ENCODE results near the gene PCSK2. TPM values are rescaled to one million over a fixed set of nuclear protein-coding genes. Genes with fewer than 3 reads are reported as not detected.

The PCSK2 gene
- total and polyA plus RNA-seq, 5 experiments from 2014 or later = not detected

- no peak overlapping the region for H3K27ac Mint-ChIP-seq
- no peak for ATAC-seq
- POLR2A ChIA-PET = no interaction called here
- no peaks in the 10 kb centered on the region for H3K4me1 Mint-ChIP-seq
- H3K9me3 Mint-ChIP-seq = peaks cover 0 to 16% (median 3%) of the 10 kb centered on the region in 9 donors
- peaks cover 3 to 29% (median 18%) of the 10 kb centered on the region in 5 donors for H3K27me3 Mint-ChIP-seq
- peaks cover 0 to 4% (median 2%) of the 10 kb centered on the region in 3 donors for H3K36me3 Mint-ChIP-seq
- H3K4me3 Mint-ChIP-seq = no peak overlapping the region
- DNase-seq = no peak
These were observed 218.7 kb downstream of the PCSK2 start for GRCh38 chr20:17445543-17445942.

GRCh38 chr20:17446171-17446570, 219.3 kb downstream of the PCSK2 start:
- Mint-ChIP-seq H3K4me3 (no peak overlapping the region), H3K27me3 (peaks cover 3 to 32% (median 15%) of the 10 kb centered on the region in 5 donors), H3K4me1 (no peaks in the 10 kb centered on the region), H3K9me3 (peaks cover 0 to 13% (median 3%) of the 10 kb centered on the region in 9 donors), H3K36me3 (peaks cover 0 to 4% (median 2%) of the 10 kb centered on the region in 3 donors), H3K27ac (peak overlapping the region in 1 of 10 donors; percentile 4)
- ATAC-seq = no peak
- DNase-seq = no peak
- POLR2A ChIA-PET = no interaction called here

DNA sequence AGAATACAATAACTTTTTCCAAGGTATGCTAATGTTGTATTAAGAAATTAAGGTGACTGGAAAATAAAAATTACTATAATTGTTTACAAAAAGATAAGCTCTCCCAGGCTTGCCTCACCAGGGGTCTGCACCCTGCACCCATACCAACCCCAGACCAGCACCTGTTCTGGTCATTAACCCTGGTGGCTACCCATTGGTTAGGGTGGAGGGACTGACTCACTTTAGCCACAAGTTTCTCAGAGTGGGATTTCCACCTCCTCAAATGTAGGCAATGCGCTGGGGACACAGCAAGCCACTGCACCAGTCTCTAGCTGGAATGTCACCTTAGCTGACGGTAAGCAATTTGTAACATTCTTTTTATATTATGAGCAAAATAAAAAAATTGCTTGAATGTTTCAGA, 221.2 kb downstream of the PCSK2 start:
- peaks cover 9 to 36% (median 20%) of the 10 kb centered on the region in 5 donors for H3K27me3 Mint-ChIP-seq
- POLR2A ChIA-PET = no interaction called here
- no peak overlapping the region for H3K27ac Mint-ChIP-seq
- no peaks in the 10 kb centered on the region for H3K4me1 Mint-ChIP-seq
- no peaks in the 10 kb centered on the region for H3K36me3 Mint-ChIP-seq
- DNase-seq = no peak
- peaks cover 0 to under 1% (median 0%) of the 10 kb centered on the region in 9 donors for H3K9me3 Mint-ChIP-seq
- no peak overlapping the region for H3K4me3 Mint-ChIP-seq
- no peak for ATAC-seq

DNA sequence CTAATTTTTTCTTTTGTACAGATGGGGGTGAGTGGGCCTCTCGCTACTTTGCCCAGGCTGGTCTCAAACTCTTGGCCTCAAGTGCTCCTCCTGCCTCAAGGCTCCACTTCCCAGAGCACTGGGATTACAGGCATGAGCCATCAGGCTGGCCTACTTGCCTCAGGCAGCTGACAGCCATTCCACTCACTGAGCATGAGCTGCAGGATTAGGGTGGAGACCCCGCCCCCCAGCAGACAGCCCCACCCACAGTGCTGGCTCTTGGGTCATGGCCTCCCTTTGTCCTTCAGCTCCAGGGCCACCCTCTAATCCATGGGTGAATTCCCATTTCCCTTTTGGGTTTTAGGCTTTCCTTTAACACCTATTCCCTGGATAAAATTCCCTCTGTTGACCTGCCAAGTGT, 222.2 kb downstream of the PCSK2 start:
- Mint-ChIP-seq H3K36me3 (no peaks in the 10 kb centered on the region), H3K27me3 (peaks cover 13 to 37% (median 22%) of the 10 kb centered on the region in 5 donors), H3K27ac (no peak overlapping the region), H3K4me1 (no peaks in the 10 kb centered on the region), H3K4me3 (no peak overlapping the region), H3K9me3 (no peaks in the 10 kb centered on the region)
- ATAC-seq (no peak), DNase-seq (no peak)
- POLR2A ChIA-PET = no interaction called here

DNA sequence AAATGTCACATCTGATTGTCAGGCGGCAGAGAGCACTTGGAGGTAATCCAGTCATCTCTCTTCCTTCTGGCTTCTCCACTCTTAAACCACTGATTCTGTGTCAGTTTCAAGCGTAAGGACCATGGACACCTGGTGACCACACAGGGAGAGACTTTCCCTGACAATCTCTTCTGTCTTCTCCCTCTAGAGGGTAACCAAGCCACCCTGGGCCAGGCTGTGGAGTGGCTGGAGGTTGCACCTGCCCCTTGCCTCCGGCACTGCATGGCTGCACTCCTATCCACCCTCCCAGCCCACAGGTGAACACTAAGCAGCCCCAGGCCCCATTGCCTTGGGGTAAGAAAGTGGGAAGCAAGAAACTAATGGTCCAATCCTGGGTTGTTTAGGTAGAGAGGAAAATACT, 225.6 kb downstream of the PCSK2 start:
- Mint-ChIP-seq H3K4me1 (no peaks in the 10 kb centered on the region), H3K27me3 (peaks cover 17 to 52% (median 30%) of the 10 kb centered on the region in 5 donors), H3K4me3 (no peak overlapping the region), H3K36me3 (no peaks in the 10 kb centered on the region), H3K27ac (no peak overlapping the region), H3K9me3 (peaks cover 0 to 2% (median 0%) of the 10 kb centered on the region in 9 donors)
- no peak for DNase-seq
- no peak for ATAC-seq
- POLR2A ChIA-PET = no interaction called here

DNA sequence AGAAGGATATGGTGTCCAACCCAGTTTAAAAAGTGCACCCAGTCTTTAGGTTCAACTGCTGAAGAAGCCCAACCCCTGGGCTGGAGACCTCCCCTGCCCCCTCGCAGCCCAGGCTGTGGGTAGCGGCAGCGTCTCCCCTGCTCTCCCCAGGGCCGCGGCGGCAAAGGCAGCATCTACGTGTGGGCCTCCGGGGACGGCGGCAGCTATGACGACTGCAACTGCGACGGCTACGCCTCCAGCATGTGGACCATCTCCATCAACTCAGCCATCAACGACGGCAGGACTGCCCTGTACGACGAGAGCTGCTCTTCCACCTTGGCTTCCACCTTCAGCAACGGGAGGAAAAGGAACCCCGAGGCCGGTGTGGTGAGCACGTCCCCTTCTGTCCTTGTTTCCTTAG, 226.8 kb downstream of the PCSK2 start:
- no peak for DNase-seq
- no peak overlapping the region for H3K27ac Mint-ChIP-seq
- H3K4me1 Mint-ChIP-seq = no peaks in the 10 kb centered on the region
- POLR2A ChIA-PET = no interaction called here
- no peak for ATAC-seq
- H3K9me3 Mint-ChIP-seq = peaks cover 0 to 2% (median 0%) of the 10 kb centered on the region in 9 donors
- no peak overlapping the region for H3K4me3 Mint-ChIP-seq
- no peaks in the 10 kb centered on the region for H3K36me3 Mint-ChIP-seq
- H3K27me3 Mint-ChIP-seq = peaks cover 17 to 62% (median 32%) of the 10 kb centered on the region in 5 donors

GRCh38 chr20:17456279-17456678, 229.4 kb downstream of the PCSK2 start:
- DNase-seq = no peak
- Mint-ChIP-seq H3K4me1 (no peaks in the 10 kb centered on the region), H3K4me3 (no peak overlapping the region), H3K27me3 (peaks cover 16 to 57% (median 30%) of the 10 kb centered on the region in 5 donors), H3K9me3 (peaks cover 0 to 10% (median 0%) of the 10 kb centered on the region in 9 donors), H3K36me3 (no peaks in the 10 kb centered on the region), H3K27ac (no peak overlapping the region)
- ATAC-seq = no peak
- POLR2A ChIA-PET = no interaction called here

DNA sequence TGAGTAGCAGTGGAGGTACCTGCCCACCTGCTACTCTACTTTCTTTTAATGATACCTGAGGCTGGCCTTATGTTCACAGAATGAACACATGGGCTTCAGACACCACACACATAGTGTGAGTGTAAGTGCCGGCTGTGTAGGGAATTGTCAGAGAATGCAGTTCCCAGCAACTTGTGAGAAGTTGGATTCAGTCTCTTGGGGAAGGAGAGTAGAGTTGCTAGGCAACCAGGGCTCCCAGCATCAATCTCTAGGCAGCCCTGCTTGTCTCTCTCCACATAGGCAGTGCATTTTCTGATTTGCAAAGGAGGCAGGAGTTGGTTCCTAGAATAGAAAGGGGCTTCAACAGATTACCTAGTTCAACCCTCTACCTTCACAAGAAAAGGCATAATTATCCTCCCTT, 230.2 kb downstream of the PCSK2 start:
- Mint-ChIP-seq H3K4me3 (no peak overlapping the region), H3K27me3 (peaks cover 13 to 50% (median 26%) of the 10 kb centered on the region in 5 donors), H3K27ac (no peak overlapping the region), H3K36me3 (no peaks in the 10 kb centered on the region), H3K4me1 (no peaks in the 10 kb centered on the region), H3K9me3 (peaks cover 0 to 10% (median 0%) of the 10 kb centered on the region in 9 donors)
- POLR2A ChIA-PET = no interaction called here
- ATAC-seq = no peak
- no peak for DNase-seq

DNA sequence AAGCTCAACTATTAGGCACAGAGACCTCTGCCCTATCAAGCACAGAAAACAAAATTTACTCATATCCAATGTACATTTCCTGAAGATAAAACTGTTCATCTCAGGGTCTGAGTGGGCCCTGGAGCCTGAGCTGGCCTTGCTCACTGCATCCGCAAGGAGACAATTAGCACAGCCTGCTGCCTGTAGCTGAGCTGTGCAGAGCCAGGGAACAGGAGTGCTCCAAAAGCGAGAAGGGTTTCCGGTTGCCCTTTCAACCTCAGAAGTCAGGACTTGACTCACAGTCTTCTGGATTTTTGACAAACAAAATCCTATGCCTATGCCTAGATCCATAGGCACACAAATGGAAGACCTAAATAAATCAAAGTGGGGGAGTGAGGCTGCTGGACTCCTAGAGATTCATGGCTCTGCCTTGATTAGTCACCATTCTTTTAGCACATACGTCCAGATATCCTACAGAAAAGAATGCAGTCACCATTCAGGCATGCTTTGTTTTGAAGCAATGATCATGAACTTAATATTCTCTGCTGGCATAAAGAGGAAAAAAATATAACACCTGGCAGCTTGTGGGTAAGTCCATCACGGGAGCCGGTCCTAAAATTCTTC, 230.8 kb downstream of the PCSK2 start:
- DNase-seq = no peak
- POLR2A ChIA-PET = no interaction called here
- peaks cover 0 to 10% (median 0%) of the 10 kb centered on the region in 9 donors for H3K9me3 Mint-ChIP-seq
- H3K36me3 Mint-ChIP-seq = no peaks in the 10 kb centered on the region
- H3K27me3 Mint-ChIP-seq = peaks cover 10 to 43% (median 23%) of the 10 kb centered on the region in 5 donors
- H3K4me3 Mint-ChIP-seq = no peak overlapping the region
- H3K4me1 Mint-ChIP-seq = no peaks in the 10 kb centered on the region
- ATAC-seq = no peak
- H3K27ac Mint-ChIP-seq = no peak overlapping the region

DNA sequence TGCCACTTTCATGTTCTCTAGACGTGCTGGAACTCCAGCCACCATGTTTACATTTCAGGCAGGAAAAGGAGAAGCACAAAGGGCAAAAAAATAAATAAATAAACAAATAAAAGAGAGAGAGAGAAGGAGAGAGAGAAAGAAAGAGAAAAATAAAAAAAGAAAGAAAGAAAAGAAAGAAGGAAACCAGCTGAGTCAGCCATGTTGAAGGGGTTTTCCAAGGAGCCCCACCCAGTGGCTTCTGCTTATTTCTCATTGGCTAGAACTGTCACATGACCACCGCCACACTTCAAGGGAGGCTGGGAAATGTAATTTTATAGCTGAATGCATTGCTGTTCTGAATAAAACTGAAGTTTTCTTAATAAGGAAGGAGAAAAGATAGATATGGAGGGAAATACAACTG, 233.3 kb downstream of the PCSK2 start:
- POLR2A ChIA-PET = no interaction called here
- Mint-ChIP-seq H3K27ac (no peak overlapping the region), H3K4me1 (no peaks in the 10 kb centered on the region), H3K36me3 (no peaks in the 10 kb centered on the region), H3K27me3 (peaks cover 2 to 25% (median 13%) of the 10 kb centered on the region in 5 donors), H3K4me3 (no peak overlapping the region), H3K9me3 (peaks cover 0 to 10% (median 0%) of the 10 kb centered on the region in 9 donors)
- no peak for ATAC-seq
- DNase-seq = no peak

- no peaks in the 10 kb centered on the region for H3K36me3 Mint-ChIP-seq
- POLR2A ChIA-PET = no interaction called here
- DNase-seq (no peak), ATAC-seq (no peak)
- H3K4me1 Mint-ChIP-seq = no peaks in the 10 kb centered on the region
- H3K27ac Mint-ChIP-seq = no peak overlapping the region
- H3K4me3 Mint-ChIP-seq = no peak overlapping the region
- H3K27me3 Mint-ChIP-seq = peaks cover 3 to 17% (median 7%) of the 10 kb centered on the region in 5 donors
- H3K9me3 Mint-ChIP-seq = peaks cover 0 to 10% (median 0%) of the 10 kb centered on the region in 9 donors
These were observed 235.1 kb downstream of the PCSK2 start for GRCh38 chr20:17461941-17462340.

DNA sequence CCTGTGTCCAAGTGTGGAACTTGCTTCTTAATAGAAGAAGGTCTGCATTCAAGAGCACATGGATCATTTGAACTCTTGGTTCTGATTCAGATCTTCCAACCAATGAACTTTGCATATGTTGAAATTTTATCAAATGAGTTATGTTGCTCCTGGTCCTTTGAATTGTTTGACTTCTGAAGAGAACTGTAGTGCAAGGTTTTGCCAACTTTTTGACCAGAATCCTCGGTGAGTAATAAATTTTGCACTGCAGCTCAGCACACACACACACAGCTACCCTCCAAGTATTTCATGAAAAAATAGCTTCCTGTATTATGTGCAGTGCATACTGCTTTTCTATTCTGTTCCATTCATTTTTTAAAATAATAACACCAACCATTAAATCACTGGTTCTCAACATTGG, 236.9 kb downstream of the PCSK2 start:
- no peak for DNase-seq
- no peak overlapping the region for H3K4me3 Mint-ChIP-seq
- no peaks in the 10 kb centered on the region for H3K4me1 Mint-ChIP-seq
- no peak for ATAC-seq
- H3K36me3 Mint-ChIP-seq = no peaks in the 10 kb centered on the region
- peaks cover 0 to 10% (median 0%) of the 10 kb centered on the region in 9 donors for H3K9me3 Mint-ChIP-seq
- H3K27me3 Mint-ChIP-seq = peaks cover 3 to 15% (median 6%) of the 10 kb centered on the region in 5 donors
- H3K27ac Mint-ChIP-seq = no peak overlapping the region
- POLR2A ChIA-PET = no interaction called here

- peaks cover 0 to 3% (median 0%) of the 10 kb centered on the region in 9 donors for H3K9me3 Mint-ChIP-seq
- H3K36me3 Mint-ChIP-seq = no peaks in the 10 kb centered on the region
- ATAC-seq (no peak), DNase-seq (no peak)
- peaks cover 3 to 15% (median 6%) of the 10 kb centered on the region in 5 donors for H3K27me3 Mint-ChIP-seq
- POLR2A ChIA-PET = no interaction called here
- no peak overlapping the region for H3K4me3 Mint-ChIP-seq
- no peaks in the 10 kb centered on the region for H3K4me1 Mint-ChIP-seq
- no peak overlapping the region for H3K27ac Mint-ChIP-seq
These were observed 238.4 kb downstream of the PCSK2 start for GRCh38 chr20:17465236-17465635.

- peaks cover 3 to 15% (median 9%) of the 10 kb centered on the region in 5 donors for H3K27me3 Mint-ChIP-seq
- H3K27ac Mint-ChIP-seq = no peak overlapping the region
- no peak for DNase-seq
- no peaks in the 10 kb centered on the region for H3K4me1 Mint-ChIP-seq
- ATAC-seq = no peak
- no peaks in the 10 kb centered on the region for H3K9me3 Mint-ChIP-seq
- H3K36me3 Mint-ChIP-seq = no peaks in the 10 kb centered on the region
- H3K4me3 Mint-ChIP-seq = no peak overlapping the region
- POLR2A ChIA-PET = no interaction called here
These were observed 239.8 kb downstream of the PCSK2 start for GRCh38 chr20:17466641-17467040.

Measured in naive thymus-derived CD8-positive, alpha-beta T cell (primary cell).